ENCODE measurements around the gene NEK11.
"Not testable (repeated sequence)": the region's sequence is repeated elsewhere in the genome, so short reads cannot be mapped to it uniquely, and the experiment has no call there.

The NEK11 gene

DNA sequence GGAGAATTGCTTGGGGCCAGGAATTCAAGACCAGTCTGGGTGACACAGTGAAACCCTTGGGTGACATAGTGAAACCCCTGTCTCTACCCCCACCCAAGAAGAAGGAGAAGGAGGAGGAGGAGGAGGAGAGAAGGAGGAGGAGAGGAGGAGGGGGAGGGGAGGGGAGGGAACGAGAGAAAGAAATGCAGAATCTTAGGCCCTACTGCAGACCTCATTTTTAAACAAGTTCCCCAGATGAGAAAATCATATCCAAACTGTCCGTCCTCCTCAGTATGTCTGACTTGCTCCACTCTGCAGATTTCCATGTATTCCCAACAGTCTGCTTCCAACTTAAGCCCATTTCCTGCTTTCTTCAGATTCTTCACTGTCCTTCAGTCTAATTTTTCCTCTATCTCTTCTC lies 291.0 kb downstream of the NEK11 start:
- no peak for DNase-seq

DNA sequence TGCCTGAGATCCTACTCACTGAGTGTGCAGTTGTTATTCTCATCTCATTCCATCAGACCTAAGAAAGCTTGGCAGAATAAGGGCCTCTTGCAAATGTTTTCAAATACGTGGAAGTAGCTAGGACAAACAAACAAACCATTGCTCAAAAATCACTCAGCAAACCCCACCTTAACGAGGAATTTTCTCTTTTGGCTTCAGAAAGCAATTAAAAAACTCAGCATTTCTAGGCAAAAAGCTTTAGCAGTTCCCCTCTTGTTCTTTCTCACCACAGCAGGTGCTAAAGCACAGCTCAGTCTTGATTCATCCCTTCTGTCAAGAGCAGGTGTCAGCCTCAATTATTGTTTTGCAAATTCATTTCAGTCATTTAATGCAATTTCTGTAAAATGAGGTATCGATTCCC lies 296.3 kb downstream of the NEK11 start:
- no peak for DNase-seq

DNA sequence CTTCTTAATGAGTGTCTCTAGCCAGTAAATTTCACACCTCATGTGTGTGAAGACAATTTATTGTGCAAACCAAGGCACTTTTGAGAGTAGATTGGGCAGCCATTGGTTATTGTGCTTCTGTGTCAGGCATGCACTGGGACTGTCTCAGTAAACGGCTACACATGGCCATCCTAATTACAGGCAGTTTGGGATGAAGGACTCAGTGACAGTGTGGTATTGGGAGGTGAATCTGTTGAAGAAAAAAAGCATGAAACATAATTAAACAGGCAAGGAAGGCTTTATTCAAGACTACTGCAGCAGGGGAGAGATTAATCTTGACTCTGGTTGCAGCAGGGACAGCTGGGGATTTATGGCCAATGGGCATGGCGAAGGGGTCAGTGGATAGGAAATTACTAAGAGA lies 297.1 kb downstream of the NEK11 start:
- DNase-seq, result no peak

DNA sequence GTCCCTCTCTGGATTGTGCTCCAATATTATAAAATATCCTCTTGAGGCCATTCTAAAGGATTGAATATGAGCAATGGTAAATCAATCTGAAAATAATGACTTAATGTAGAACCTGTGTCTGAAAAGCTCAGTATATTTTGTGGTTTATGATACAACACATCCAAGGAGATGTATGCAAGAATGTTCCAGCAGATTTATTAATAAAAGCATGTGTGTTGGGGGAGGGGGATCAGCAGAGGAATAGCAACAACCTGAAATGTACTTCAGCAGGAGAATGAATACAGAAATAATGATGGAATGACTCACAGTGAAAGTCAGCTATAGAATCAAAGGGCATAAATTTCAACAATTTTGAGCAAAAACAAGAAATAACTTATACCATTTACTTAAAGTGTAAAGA lies 298.2 kb downstream of the NEK11 start:
- DNase-seq, result no peak

DNA sequence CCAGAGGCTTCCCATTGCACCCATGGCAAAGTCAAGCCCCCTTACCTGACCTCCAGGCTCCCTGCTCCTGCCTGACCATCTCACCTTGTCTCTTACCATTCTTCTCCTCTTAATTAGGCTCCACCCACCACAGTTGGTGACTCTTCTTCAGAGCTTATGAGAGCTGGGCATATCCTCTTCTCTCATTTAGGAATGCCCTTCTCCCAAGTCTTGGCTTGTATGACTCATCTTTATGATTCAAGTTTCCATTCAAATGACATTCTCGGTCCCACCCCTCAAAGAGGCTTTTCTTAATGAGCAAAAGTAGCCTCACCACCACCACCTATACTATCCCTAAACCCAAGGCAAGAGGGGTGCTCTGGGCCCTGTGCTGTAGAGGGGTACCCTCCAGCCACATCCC lies 299.6 kb downstream of the NEK11 start:
- DNase-seq, result no peak

DNA sequence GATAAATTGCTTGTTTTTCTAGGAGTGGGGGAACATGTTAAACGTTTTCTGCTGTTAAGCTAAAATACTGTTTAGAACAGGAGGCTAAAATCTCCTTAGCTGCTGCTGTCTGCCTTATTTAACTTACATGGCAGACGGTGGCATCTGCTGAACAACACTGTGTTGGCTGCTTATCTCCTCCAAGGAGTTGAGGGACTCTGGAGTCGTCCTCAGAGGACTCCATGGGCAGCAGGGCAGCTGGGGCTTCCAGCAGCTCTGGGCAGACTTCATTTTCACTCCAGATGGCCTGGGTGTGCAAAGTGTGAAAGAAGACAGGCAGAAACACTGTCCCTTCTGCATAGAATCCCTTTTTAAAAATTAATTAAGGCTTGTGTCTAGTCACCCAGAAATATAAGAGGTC lies 302.0 kb downstream of the NEK11 start:
- no peak for DNase-seq

DNA sequence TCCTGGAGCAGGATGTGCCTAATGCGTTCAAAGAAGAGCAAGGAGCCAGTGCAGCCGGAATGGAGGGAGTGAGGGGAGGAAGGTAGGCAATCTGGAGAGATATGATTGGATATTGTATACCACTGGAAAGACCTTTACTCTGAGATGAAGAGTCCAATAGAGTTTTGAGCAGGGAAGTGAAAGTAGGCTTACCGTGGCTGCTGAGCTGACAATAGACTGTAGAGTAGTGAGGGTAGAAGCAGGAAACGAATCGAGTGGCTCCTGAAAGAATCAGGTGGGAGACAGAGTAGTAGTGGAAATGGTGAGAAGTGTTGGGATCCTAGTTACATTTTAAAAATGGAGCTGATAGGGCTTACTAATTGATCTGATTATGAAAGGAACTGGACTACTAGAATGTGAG lies 303.1 kb downstream of the NEK11 start:
- no peak for DNase-seq

DNA sequence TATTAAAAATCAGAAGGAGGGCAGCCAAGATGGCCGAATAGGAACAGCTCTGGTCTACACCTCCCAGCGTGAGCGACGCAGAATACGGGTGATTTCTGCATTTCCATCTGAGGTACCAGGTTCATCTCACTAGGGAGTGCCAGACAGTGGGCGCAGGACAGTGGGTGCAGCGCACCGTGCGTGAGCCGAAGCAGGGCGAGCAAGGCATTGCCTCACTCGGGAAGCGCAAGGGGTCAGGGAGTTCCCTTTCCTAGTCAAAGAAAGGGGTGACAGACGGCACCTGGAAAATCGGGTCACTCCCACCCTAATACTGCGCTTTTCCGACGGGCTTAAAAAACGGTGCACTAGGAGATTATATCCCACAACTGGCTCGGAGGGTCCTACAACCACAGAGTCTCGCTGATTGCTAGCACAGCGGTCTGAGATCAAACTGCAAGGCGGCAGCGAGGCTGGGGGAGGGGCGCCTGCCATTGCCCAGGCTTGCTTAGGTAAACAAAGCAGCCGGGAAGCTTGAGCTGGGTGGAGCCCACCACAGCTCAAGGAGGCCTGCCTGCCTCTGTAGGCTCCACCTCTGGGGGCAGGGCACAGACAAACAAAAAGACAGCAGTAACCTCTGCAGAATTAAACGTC lies 304.9 kb downstream of the NEK11 start:
- peak; percentile 72 for DNase-seq

DNA sequence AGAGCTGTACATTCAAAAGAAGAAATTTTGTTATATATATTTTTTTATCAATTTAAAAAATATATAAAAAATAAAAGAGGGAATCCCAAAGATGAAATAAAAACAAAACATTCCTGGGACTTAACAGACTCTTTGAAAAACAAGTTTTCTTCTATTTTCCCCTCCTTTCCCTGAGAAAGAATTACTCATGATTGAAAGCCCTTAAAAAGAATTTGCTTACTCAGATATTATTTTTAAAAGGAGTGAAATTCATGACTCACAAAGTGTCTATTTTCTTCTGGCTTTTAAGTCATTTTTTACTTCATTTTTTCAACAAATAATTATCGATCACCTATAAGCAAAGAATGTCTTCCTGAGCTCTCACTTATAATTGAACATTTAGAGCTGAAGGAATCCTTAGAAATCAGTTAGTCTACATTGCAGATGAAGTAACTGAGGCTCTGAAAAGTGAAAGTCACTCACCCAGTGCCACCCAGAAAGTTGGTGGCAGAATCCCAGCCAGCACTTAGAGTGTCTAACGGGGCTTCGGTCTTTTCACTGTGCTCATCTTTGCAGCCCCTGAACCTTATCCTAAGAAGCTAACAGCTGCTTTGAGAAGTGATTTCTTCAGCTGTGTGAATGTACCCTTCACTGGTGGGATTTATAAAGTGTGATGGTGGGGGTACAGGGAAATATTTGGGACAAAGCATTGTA lies 312.4 kb downstream of the NEK11 start:
- no peak for DNase-seq

DNA sequence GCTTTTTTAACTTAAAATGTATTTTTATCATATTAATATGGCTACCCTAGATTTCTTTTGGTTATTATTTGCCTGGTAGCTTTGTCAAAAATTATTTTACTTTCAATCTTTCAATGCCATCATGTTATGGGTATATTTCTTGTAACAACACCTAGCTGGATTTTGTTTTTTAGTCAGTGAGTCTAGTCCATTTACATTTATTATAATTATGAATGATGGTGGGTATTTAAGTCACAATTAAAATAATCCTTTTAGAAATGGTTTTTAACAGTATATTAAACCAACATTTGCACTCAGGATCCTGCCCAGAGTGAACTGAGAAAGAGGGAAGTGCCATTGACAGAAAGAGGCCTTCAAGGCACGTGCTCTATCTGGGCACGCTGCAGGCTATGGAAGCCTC lies 315.1 kb downstream of the NEK11 start:
- DNase-seq, result no peak

DNA sequence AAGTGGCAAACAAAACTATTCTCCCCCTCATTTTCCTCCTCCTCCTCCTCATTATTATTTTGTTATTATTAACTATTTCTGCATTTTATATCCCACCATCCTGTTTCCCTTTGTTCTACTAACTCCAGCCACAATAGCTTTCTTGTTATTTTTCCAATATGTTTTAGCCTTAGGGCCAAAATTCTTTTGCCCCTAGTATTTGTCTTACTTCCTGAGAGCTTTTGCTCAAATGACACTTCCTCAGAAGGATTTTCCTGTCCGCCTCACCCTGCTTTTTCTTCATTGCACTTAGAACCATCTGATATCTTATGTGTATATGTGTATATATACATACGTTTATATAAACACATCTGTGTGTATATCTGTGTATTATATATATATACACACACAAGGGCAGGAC lies 322.2 kb downstream of the NEK11 start:
- DNase-seq, result no peak

DNA sequence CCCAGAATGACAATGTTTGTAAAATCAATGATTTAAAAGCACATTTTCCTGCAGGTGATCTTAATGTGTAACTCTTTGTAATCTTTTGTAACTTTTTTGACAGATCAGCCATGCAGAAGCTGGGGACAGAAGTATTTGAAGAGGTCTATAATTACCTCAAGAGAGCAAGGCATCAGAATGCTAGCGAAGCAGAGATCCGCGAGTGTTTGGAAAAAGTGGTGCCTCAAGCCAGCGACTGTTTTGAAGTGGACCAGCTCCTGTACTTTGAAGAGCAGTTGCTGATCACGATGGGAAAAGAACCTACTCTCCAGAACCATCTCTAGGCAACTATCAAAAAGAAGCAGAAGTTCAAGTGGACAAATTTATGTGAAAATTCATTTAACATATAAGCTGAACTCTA lies 322.8 kb downstream of the NEK11 start:
- no peak for DNase-seq

DNA sequence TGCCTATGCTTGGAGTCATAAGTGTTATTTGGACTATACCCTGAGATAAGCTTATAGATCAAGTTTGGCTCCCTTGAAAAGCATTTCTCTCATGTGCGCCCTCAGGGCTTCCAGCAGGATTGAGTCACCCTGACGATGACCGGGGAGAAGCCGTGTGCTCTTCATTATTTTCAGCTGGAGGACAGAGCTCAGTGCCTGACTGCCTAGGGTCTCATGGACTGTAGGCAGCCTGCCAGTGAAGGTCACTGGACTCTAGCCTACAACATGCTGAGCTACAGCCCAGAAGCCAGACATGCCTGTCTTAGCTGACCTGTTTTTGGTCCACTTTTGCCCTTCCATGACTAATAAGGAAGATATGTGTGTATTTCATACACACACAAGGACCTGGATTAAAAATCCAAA lies 323.3 kb downstream of the NEK11 start:
- no peak for DNase-seq

DNA sequence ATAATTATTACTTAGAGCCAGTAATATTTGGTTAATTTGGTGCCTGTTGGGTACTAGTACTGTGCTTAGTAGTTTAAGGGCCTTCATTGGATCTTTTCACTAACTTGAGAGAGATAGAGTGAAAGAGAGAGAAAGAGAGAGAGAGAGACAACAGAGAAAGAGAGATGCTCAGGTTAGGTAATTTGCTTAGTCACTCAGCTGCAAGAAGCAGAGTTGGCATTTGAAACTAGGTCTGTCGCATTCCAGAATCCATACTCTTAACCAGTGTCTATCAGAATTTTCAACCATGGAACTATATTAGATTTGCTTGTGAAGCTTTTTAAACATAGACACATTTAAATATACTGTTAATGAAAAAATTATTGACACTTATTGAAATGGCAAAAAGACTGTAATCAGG lies 323.8 kb downstream of the NEK11 start:
- DNase-seq, result no peak

DNA sequence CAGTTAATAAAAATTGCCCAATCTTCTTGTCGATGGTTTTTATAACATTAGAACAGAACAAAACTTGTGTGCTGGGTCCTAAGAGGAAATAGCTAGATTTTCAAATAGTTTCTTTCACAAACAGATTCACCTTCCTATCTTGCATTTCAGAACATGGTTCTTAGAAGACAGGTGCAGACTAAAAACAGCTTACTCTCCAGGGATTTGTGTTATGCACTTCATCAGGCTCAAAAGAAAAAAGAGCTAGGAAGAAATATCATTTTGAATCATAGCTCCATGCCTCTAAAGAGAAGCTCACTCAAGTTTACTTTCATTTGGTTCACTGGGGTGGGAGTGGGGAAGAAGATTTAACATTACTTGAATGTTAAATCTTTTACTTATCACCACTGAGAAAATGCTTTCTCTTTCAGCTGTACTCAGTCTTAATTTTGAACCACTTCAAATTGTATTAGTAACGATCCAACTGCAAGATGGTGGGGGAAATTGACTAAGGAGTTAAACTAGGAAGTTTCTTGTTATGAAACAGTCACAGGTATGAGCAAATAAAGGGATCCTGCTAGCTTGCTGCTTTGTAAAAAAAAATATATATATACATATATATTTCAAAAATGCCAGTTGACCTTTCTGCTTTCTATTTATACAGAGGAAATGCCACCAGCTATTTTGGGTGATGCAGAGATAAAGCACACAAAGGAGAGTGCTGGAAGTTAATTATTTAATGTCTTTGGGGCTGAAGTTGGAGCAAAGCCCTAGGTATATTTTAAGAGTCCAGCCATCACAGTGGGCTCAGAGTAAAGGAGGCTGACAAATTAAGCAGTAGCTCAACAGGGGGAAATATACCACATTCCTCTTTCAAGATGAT lies 326.6 kb downstream of the NEK11 start:
- no peak for DNase-seq

DNA sequence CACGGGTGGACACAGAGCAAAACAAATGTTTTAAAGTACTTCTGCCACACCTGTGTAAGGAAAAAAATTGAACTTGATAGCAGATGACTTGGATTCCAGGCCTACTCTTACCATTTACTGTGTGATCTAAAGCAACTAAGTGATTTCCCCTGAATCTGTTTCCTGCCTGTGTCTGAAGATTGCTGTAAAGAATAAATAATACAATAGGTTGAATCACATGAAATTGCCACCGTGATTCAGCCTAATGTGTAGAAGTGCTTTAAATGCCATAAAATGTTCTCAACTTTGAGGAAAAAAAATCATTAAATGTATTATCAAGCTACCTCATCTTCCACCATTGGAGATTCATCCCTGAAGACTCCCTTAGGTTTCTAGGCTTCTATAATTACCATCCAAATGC lies 327.3 kb downstream of the NEK11 start:
- no peak for DNase-seq

DNA sequence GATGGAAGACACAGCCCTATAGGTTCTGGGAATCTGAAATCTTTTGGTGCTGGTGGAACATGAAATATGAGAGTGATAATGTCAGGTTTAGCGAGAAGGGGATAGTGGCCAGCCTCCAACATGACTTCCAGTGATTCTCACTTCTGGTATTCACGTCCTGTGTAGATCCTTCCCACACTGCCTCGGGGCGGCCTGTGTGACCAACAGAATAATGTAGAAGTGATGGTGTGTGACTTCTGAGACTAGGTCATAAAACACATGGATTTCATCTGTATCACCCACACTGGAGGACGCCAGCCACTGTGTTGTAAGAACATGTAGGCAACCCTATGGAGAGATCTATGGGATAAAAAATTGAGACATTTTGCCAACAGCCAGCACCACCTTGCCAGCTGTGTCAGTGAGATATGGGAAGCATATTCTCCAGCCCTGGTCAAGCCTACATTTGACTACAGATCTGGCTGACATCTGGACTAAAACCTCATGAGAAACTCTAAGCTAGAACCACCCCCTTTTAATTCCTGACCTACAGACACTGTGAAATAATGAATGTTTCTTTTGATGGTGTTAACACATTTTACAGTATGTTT lies 329.4 kb downstream of the NEK11 start:
- DNase-seq, result no peak

DNA sequence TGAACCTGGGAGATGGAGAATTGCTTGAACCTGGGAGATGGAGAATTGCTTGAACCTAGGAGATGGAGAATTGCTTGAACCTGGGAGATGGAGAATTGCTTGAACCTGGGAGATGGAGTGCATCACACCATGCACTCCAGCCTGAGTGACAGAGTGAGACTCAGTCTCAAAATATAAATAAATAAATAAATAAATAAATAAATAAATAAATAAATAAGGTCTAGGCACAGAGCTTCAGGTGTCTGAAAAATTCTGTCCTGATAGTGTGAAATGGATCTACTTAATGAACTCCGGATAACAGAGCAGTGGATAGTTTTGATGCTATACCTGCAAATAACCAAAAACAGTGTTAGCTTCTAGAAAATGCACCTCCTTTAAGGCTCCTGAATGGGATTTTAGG lies 330.6 kb downstream of the NEK11 start:
- no peak for DNase-seq

DNA sequence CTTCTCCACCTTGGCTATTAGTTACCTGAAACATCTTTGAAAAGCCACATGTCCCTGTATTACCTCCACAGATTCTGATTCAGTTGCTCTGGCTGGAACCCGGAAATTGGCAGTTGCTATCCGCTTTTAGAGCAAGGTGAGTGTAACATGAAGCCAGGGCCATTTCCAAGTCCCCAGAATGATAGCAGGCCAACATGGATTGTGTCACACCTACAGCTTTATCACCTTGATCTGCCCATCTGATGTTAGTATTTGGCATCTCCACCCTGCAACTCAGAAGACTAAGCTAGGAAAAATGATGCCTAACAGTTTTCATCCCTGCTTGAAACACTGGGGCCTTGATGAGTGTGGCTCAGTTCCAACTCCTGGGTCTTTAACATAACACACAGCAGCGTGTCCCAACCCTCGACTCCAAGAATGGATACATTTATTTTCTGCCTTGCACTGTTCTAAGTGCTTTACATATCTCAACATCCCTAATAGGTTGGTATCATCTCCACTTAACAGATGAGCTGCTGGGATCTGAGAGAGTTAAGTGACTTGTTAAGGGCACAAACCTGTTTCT lies 333.6 kb downstream of the NEK11 start:
- DNase-seq, result no peak

DNA sequence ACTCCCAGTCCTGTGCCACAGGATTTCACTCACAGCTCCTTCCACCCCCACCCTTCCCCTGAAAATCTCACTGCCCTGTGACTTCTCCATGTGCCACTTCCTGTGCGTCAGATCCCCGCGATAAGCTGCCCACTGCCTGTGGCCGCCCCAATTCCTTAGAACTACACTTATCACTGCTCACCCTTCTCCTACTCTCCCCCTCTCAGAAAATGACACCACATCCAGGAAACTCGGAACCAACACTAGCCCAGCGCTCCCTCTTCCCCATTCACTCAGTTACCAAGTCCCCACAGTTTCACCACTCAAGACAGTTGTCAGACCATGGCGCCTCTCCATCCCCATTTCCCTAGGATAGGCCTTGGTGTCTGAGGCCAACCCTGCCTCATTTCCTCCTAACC lies 334.4 kb downstream of the NEK11 start:
- not testable (repeated sequence) for DNase-seq

DNA sequence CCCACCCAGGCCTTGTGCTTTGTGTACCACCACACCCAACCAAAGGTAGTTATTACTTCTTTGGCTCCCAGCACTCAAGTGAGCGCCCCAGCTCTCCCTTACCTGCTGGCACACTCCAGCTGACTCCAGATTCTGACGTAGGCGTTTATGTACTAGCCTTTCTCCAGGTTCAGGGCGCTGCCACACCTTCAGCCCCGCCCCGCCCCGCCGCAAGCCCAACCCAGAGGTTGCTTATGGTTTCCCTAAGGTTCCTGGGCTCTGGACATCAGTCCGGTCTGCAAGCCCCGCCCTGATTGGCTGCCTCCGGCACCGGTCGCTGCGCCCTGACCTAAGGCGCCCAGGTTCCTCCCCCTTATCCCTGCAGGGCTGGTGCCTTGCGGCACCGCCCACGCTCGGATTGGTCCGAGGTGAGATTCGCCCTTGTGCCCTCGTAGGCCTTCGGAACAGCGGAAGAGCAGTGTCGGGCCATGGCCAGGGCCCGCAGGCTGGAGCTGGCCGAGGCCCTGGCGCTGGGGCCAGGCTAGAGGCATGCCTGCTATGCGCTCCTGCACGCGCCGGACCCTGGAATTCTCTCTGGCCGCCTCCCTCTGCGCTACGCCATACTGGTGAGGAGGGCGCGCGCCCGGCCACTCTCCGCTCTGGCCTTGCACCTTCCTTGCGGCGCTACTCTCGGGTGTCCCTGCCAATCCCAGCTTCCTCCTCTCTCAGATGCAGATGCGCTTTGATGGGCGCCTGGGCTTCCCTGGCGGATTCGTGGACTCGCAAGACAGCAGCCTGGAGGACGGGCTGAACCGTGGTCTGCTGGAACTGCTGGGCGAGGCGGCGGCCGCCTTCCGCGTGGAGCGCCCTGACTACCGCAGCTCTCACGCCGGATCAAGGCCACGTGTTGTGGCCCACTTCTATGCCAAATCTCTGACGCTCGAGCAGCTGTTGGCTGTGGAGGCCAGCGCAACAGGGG lies 335.1 kb downstream of the NEK11 start:
- DNase-seq, result peak; percentile 86

DNA sequence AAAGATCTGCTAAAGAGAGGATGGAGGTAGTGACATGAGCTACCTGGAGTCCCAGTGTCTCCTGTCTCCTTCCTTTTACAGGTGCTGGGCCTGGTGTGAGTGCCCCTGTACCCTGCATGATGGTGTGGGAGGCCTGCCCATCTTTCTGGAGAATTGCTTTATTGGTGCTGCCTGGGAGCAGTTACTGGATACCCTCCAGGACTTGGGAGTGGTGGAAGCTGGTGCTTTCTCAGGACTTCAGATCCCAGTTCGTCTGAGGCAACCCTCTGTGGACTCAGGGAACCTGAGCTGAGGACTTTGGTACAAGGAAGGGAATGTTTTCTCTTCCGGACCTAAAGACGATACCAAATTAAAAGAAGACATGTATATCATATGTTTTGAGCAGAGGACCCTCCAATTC lies 336.6 kb downstream of the NEK11 start:
- DNase-seq, result no peak
